NB4 (cell line): ENCODE measurements around the gene PAFAH2.

ENCODE experiments used
- CTCF ChIP-seq: IDR thresholded peaks from one replicate; pipeline ENCODE4 v1.5.1; 2012; ENCODE audit warnings: low read depth, low read length
- POLR2A ChIP-seq: IDR thresholded peaks from 2 replicates; pipeline ENCODE4 v1.6.1; 2011; ENCODE audit warnings: mild to moderate bottlenecking; ENCODE audit not compliant: insufficient read length; ENCODE audit errors: extremely low read depth

- TF ChIP-seq CTCF: no peak
- TF ChIP-seq POLR2A: no peak
Observed at GRCh38 chr1:25990251-25990650, 7.6 kb downstream of the PAFAH2 start.
